ENCODE results near the gene HOXA3.

GRCh38 chr7:27180431-27181420 is 28.3 kb upstream of the HOXA3 start:
- no peak for TF ChIP-seq CTCF (IDR thresholded peaks at IDR 0.05)
- TF ChIP-seq POLR2AphosphoS5 (IDR thresholded peaks at IDR 0.05; ENCODE audit: low read depth, low read length): no peak
- TF ChIP-seq TCF7L2 (IDR thresholded peaks at IDR 0.05; ENCODE audit: low read depth, low read length): no peak
- no peak for TF ChIP-seq REST (IDR thresholded peaks at IDR 0.05; ENCODE audit: insufficient read depth in 1 of 2, low read depth in 2 of 2, low read length in 1 of 2)
- TF ChIP-seq SIN3A (IDR thresholded peaks at IDR 0.05; ENCODE audit: borderline replicate concordance, insufficient read depth, low read depth, low read length): no peak
